Fibroblast of the conjunctiva (primary cell): ENCODE measurements around the gene ANKRD26.
A peak's percentile ranks its signal among the peaks of the same experiment; 100 is the strongest.

Experiments
- DNase-seq: peaks from one replicate; pipeline ENCODE4 v3.0.0-alpha.2; 2010; ENCODE audit warnings: low read depth

The ANKRD26 gene

DNA sequence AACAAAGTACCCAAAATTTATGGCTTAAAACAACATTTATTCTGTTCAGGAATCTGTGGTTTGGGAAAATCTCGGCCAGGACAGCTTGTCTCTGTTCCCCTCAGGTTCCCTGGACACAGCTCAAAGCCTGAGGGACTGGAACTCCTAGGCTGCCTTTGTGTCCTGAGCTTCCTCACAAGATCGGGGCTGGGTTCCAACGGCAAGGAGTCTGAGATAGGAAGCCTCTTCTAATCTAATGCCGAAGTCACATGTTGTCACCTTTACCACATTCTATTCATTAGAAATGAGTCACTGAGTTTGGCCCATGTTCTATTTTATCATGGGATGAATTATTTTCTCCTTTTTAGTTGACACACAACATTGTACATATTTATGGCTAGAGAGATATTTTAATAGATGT, 80.5 kb downstream of the ANKRD26 start:
- no peak for DNase-seq

DNA sequence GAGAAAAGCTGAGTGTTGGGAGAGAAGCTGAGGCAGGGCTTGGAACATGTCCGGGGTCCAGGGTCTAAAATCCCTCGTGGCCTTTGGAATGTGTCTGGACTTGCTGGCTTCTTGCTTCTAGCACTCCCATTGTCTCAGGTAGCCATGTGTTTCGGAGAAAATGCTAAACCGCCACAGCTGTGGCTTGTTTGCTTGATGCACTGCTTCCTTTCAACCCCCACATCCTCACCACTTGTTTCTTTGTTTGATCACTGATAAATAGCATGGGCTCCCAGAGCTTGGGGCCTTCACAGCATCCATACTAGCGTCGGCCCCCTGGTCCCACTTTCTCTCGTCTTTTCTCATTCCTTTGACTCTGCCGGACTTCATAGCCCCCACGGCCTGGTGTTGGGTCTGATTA, 102.7 kb downstream of the ANKRD26 start:
- no peak for DNase-seq

- DNase-seq = peak; percentile 8
These were observed 105.6 kb downstream of the ANKRD26 start for GRCh38 chr10:26994743-26995142.

DNA sequence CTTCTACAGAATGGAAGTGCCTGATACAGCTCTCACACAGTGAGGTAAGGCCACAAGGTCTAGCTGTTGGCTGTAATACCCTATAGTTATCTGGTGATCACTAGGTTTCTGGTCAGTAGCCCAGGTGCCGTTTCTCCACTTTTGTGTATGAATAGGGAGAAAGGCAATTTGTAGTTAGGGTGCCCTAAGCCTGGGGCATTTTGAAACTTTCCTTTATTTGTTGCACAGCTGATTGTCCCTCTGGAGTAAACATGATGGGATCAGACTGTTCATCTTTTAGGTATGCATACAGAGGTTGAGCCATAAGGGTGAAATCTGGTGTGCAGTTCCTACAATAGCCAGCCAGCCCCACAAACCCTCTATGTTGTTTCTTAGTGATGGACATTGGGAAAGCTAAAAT, 112.4 kb downstream of the ANKRD26 start:
- DNase-seq = no peak

GRCh38 chr10:26983156-26983555, 117.1 kb downstream of the ANKRD26 start:
- no peak for DNase-seq

GRCh38 chr10:26982058-26982457, 118.2 kb downstream of the ANKRD26 start:
- DNase-seq = no peak

DNA sequence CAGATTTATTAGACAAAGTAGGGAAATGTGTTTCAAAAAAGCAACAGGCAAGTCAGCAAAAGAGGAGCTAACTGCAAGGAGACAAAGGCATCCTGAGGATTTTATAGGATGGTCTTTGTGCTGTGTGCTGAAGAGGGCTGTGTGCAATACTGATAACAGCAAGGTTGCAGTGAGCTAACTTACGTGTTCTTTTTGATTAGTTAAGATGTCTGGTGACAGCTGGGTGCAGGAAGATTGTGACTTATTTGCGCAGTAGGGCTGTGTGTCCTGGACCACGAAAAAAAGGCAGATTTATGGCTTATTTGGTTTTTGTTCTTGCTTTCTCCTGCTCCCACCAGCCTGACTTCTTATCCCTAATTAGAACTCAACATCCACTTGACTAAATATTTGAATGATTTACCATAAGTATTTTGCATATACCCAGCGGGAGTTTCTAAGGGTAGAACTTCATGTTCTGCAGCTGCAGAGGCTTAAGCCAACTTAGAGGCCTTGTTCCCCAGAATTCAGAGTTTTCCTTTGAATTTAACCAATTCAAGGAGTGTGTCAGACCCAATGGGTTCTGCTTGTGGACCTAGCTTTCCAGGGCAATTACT, 119.0 kb downstream of the ANKRD26 start:
- DNase-seq = no peak

DNA sequence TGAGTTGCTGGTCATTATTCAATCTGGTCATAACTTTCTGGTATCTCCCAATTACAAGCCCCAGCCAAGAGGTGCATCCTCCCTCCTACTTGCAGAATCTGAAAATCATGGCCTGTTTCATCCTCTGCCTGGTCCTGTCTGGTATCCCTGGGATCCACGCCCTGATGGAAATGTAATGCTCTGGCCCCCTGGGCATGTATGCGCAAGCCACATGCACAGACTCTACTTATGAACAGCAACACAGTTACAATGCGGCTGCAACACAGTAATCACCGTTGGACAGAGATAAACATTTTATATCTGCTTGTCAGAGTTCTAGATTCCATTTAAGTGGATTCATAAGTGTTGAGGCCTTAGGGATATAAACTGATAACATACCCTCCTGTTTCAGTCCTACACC, 121.8 kb downstream of the ANKRD26 start:
- no peak for DNase-seq

GRCh38 chr10:26977635-26978034, 122.7 kb downstream of the ANKRD26 start:
- DNase-seq = no peak

- DNase-seq = no peak
These were observed 129.6 kb downstream of the ANKRD26 start for GRCh38 chr10:26970667-26971066.

DNA sequence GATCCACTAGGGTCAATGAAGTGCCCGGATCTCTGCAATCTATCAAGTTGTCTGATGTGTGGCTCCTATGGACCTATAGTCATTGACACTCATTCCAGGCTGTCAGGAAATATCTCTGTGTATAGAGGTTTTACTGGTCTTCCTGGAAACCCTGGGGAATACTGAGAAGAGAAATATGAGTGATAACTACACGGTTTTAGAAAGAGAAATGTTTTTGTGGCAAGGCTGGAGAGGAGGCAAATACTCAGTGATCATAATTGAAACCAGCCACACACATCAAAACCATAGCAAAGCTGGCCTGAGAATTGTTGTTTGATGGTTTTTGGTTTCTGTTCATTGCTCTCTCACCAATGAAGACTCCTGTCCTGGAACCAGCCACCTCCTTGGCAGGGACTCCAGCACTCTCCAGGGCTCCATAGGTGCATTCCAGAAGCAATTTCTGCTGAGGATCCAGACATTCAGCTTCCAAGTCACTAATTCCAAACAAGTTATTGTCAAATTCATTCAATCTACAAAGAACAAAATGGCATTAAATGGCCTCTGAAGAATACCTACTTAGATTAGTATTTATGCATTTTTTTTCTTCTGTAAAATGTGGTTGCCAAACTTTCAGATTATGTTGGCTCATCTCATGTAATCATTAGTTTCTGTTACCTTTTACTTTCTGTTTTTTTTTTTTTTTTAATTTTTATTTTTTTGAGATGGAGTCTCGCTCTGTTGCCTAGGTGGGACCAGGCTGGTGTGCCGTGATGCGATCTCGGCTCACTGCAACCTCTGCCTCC, 131.0 kb downstream of the ANKRD26 start:
- DNase-seq = no peak

GRCh38 chr10:26962835-26963234, 137.5 kb downstream of the ANKRD26 start:
- no peak for DNase-seq

DNA sequence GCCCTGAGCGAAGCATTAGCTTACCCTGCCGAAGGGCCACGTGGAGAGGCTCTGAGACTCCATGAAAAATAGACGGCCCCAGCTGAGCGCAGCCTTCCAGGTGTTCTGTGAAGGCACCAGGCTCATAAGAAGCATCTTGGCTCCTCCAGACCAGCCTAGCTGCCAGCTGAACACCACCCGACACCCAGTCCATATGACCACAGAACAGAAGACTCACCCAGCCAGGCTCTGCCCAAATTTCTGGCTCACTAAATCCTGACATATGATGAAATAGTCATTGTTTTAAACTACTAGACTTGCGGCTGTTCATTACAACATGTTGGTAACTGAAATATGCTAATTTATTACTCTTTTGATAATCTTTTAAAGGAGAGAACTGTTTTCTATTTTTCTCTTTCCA, 140.0 kb downstream of the ANKRD26 start:
- DNase-seq = no peak

DNA sequence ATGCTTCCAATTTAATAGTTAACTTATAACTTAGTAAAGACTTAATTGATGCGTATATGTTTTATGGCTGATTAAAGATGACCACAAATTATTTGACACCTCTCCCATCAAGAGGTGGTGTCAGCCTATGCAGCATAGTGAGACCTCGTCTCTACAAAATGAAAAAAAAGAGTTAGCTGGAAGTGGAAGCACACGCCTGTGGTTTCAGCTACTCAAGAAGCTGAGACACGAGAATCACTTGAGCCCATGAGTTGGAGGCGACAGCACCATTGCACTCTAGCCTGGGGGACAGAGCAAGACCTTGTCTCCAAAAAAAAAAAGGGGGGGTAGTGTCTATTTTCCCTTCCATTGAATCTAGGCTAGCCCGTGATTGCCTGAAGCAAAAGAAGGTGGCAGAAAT, 140.5 kb downstream of the ANKRD26 start:
- DNase-seq = no peak
